Ovary (tissue), 3 donors: Measurements from ENCODE around the gene SVIL.

Experiments
- CTCF ChIP-seq, 3 donors: fragments of 450-650 bp in 2 of 3; fragments of 200-600 bp in 1 of 3; IDR thresholded peaks; one replicate each; pipeline versions ENCODE4 v1.5.1 to v1.8.0; 2016 to 2022; ENCODE audit warnings: antibody characterized with exemption in 3 of 3, mild to moderate bottlenecking in 1 of 3
- EP300 ChIP-seq: sonication (generic); formaldehyde crosslinking; IDR thresholded peaks from one replicate; pipeline ENCODE4 v1.6.1; 2017; ENCODE audit warnings: antibody characterized with exemption
- POLR2A ChIP-seq: fragments of 450-650 bp; IDR thresholded peaks from one replicate; pipeline ENCODE4 v1.6.1; 2017; ENCODE audit warnings: antibody characterized with exemption, mild to moderate bottlenecking, moderate library complexity
- donor health status: DM: no; HTN: no; CAD: no.

DNA sequence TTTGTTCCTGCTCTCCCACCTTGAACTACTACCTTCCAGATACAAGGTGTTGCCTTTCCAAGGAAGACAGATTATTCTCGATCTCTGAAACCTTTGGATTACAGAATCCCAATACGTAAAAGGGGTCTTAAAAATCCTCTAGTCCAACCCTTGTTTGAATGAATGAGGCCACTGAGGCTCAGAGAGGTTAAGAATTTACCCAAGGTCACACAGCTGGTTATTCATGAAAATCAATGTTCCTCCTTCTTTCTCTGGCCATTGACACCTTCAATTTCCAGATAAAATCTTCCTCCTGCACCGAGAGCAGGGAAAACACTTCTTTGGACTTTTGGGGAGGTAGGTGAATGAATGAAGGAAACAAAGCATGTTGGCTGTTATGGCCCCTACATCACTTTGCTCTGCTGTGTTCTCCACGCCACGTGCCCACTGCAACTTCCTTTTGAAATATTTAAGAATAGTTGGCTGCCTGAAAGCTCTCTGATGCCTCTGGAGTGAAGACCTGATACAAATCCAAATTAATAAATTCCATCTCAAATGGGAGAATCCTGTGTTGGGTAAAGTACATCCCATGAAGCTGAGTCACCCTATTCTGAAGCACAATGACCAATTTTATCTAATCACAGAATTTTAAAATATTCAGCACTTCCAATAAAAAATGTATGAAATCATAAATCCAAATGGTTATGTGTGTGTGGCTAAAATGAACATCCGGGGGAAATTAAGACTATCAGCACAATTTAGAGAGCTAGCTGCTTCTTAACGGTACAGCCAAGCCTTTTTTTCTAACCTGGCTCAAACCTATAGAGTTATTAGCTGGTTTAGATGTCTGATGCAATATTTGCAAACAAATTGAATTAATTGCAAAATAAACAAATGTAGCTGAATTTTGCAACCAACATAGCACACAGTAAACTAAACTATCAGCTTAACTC is 7.3 kb downstream of the SVIL start:
- TF ChIP-seq CTCF (IDR thresholded peaks at IDR 0.05) (no peak), POLR2A (no peak), EP300 (no peak)
